K562 (cell line): ENCODE data around the gene ATP9B. TPM values are rescaled to one million over a fixed set of nuclear protein-coding genes. Genes with fewer than 3 reads are reported as not detected.

Experiments
- ATAC-seq: fragments of 200-7000 bp; cut with Tn5 transposase; 3 replicates; pipeline ENCODE4 v1.9.1; 2020; ENCODE audit warnings: moderate library complexity
- BruUV-seq: library from RNA; stranded (reverse); fragments of 400-500 nt; replicated peaks from 2 replicates; lab custom pipeline; 2021; lab: Mats Ljungman, UMichigan
- CTCF ChIA-PET: fragments of 300-600 bp; formaldehyde crosslinking; extraction: SDS; loops from one replicate; lab custom pipeline; 2021; ENCODE audit warnings: low intra/inter-chr PET ratio; lab: Yijun Ruan, JAX
- POLR2A ChIA-PET: fragments of 300-600, 350-650 bp; sonication (Branson Sonifier 250); formaldehyde crosslinking; extraction: SDS; loops from one replicate; lab custom pipeline; 2021; ENCODE audit warnings: antibody characterized with exemption, inconsistent platforms; lab: Yijun Ruan, JAX
- DNase-seq, 4 experiments: peaks; one replicate each; pipeline versions ENCODE4 v3.0.0 to v3.0.0-alpha.2; 2011 to 2018; ENCODE audit warnings: low spot score in 3 of 4, mixed read lengths in 3 of 4; ENCODE audit errors: extremely low read depth in 1 of 4
- FAIRE-seq: peaks from 2 replicates; lab custom pipeline; 2011; peaks lifted over from hg19 to GRCh38; lab: Jason Lieb, UNC
- H2AFZ ChIP-seq: 2 replicates; pipeline ENCODE4 v1.6.0; 2011; ENCODE audit warnings: low read depth, low read length, control low read depth, inconsistent platforms
- H3K27ac ChIP-seq: fragments of 200-600 bp; 3 replicates; pipeline ENCODE4 v1.8.0; 2011; ENCODE audit warnings: low read depth, mild to moderate bottlenecking, control low read depth, inconsistent platforms, low read length, moderate library complexity, mixed read lengths; ENCODE audit errors: extremely low read depth
- H3K27me3 ChIP-seq, 2 experiments: fragments of 300-600 bp in 1 of 2; 2 replicates in 1 of 2; 3 replicates in 1 of 2; pipeline versions ENCODE4 v1.6.0 to v1.8.0; 2011; ENCODE audit warnings: inconsistent platforms in 2 of 2, low read length in 2 of 2, mild to moderate bottlenecking in 1 of 2, mixed read lengths in 1 of 2, moderate library complexity in 1 of 2; ENCODE audit not compliant: control insufficient read depth in 2 of 2, insufficient read depth in 2 of 2
- H3K36me3 ChIP-seq: fragments of 300-600 bp; 3 replicates; pipeline ENCODE4 v1.8.0; 2011; ENCODE audit warnings: mild to moderate bottlenecking, low read length, inconsistent platforms; ENCODE audit not compliant: control insufficient read depth, insufficient read depth
- H3K4me1 ChIP-seq, 2 experiments: fragments of 200-600 bp in 1 of 2; replicated peaks in 1 of 2; 2 replicates in 1 of 2; 3 replicates in 1 of 2; pipeline versions ENCODE4 v1.5.1 to v1.8.0; 2011; ENCODE audit warnings: inconsistent platforms in 2 of 2, low read length in 2 of 2, mild to moderate bottlenecking in 1 of 2, mixed read lengths in 1 of 2, moderate library complexity in 1 of 2; ENCODE audit not compliant: control insufficient read depth in 2 of 2, insufficient read depth in 2 of 2
- H3K4me2 ChIP-seq: 2 replicates; pipeline ENCODE4 v1.6.1; 2011; ENCODE audit warnings: low read length, control low read depth, inconsistent platforms, mixed read lengths; ENCODE audit not compliant: insufficient read depth
- H3K4me3 ChIP-seq: fragments of 200-600 bp; sonication (generic), shearing (Covaris generic); 2 replicates; pipeline ENCODE4 v1.5.1; 2016; ENCODE audit warnings: control low read depth, inconsistent platforms
- H3K79me2 ChIP-seq: fragments of 200-600 bp; 3 replicates; pipeline ENCODE4 v1.8.0; 2011; ENCODE audit warnings: low read length, inconsistent platforms; ENCODE audit not compliant: control insufficient read depth, insufficient read depth
- H3K9ac ChIP-seq, 2 experiments: 2 replicates each; pipeline versions ENCODE4 v1.6.0 to v1.6.1; 2011; ENCODE audit warnings: low read depth in 2 of 2, low read length in 2 of 2, control low read depth in 1 of 2, inconsistent platforms in 1 of 2, mild to moderate bottlenecking in 1 of 2, mixed read lengths in 1 of 2; ENCODE audit not compliant: insufficient read depth in 1 of 2
- H3K9me1 ChIP-seq: one replicate; pipeline ENCODE4 v1.6.0; 2011; ENCODE audit warnings: inconsistent platforms, mild to moderate bottlenecking, low read length, moderate library complexity; ENCODE audit not compliant: control insufficient read depth, insufficient read depth
- H3K9me3 ChIP-seq: replicated peaks from 2 replicates; pipeline ENCODE4 v1.5.1; 2011; ENCODE audit warnings: low read depth, low read length, inconsistent platforms; ENCODE audit not compliant: control insufficient read depth, insufficient read depth
- H4K20me1 ChIP-seq: replicated peaks from 2 replicates; pipeline ENCODE4 v1.6.1; 2011; ENCODE audit warnings: low read length, inconsistent platforms, mixed read lengths; ENCODE audit not compliant: control insufficient read depth, insufficient read depth
- ATF3 ChIP-seq, 2 experiments: fragments of 450-650 bp in 1 of 2; sonication (generic) in 1 of 2; formaldehyde crosslinking in 1 of 2; IDR thresholded peaks in 1 of 2; conservative IDR thresholded peaks in 1 of 2; 2 replicates each; pipeline versions ENCODE4 v1.6.1 to v1.8.1; 2016 to 2023; ENCODE audit warnings: mild to moderate bottlenecking in 2 of 2, moderate library complexity in 2 of 2, inconsistent platforms in 1 of 2, missing genetic modification reagents in 1 of 2
- CREB3L1 ChIP-seq: fragments of 450-650 bp; IDR thresholded peaks from 2 replicates; pipeline ENCODE4 v1.6.1; 2014; ENCODE audit warnings: low read depth, mild to moderate bottlenecking, moderate library complexity, borderline replicate concordance
- HLTF ChIP-seq: fragments of 450-650 bp; IDR thresholded peaks from 2 replicates; pipeline ENCODE4 v1.6.1; 2016
- NFIX ChIP-seq: fragments of 250-450 bp; sonication (Bioruptor Pico); IDR thresholded peaks from 2 replicates; pipeline ENCODE4 v1.4.0; 2020; ENCODE audit warnings: low read depth, mild to moderate bottlenecking, moderate library complexity
- NR4A1 ChIP-seq, 2 experiments: fragments of 250-450 bp in 1 of 2; fragments of 450-650 bp in 1 of 2; sonication (Bioruptor Pico) in 1 of 2; IDR thresholded peaks; 2 replicates each; pipeline versions ENCODE4 v1.4.0 to v1.6.1; 2016 to 2020; ENCODE audit warnings: mild to moderate bottlenecking in 2 of 2, missing compliant biosample characterization in 1 of 2, missing genetic modification characterization in 1 of 2, moderate library complexity in 1 of 2
- PTBP1 ChIP-seq: fragments of 200-400 bp; formaldehyde crosslinking; IDR thresholded peaks from 2 replicates; pipeline ENCODE4 v1.6.1; 2017; ENCODE audit warnings: low read depth, low read length
- ZBTB43 ChIP-seq: sonication (generic); formaldehyde crosslinking; IDR thresholded peaks from 2 replicates; pipeline ENCODE4 v1.8.0; 2023; ENCODE audit warnings: mild to moderate bottlenecking, missing genetic modification reagents
- WGBS: fragments of 100-300 bp; shearing (Covaris generic); methylation state at CpG from one replicate; pipeline ENCODE4 v1.1.6; 2016; ENCODE audit warnings: low coverage, mixed read lengths; ENCODE audit not compliant: insufficient coverage; ENCODE audit errors: missing lambda C conversion rate; 5-methylcytosine and 5-hydroxymethylcytosine counted together
- in situ Hi-C: fragments of 300-500 bp; cut with MboI; formaldehyde crosslinking; loops from 4 replicates; pipeline ENCODE4 v1.15.0; 2018; ENCODE audit warnings: inconsistent platforms, mixed read lengths
- intact Hi-C: fragments of 100-400 bp; cut with micrococcal nuclease; formaldehyde crosslinking; loops from 2 replicates; pipeline ENCODE4 v1.14.2; 2022
- polyA plus RNA-seq, 8 experiments: library from polyadenylated mRNA; depleted of rRNA in 4 of 8; stranded (reverse) in 5 of 8; unstranded in 3 of 8; fragments of >200 nt; fragmentation: Nextera tagmentation in 2 of 8; fragmentation: Illumina TruSeq in 1 of 8; extraction: Ambion mirVana in 2 of 8; extraction: Trizol in 1 of 8; gene quantifications; 2 replicates each; pipeline versions ENCODE4 v1.2.1 to v1.2.3, GENCODE V29; 2011 to 2014; ENCODE audit warnings: inconsistent platforms in 1 of 8, missing spikeins in 1 of 8
- total RNA-seq, 7 experiments: library from RNA; depleted of rRNA in 6 of 7; stranded (reverse); fragments of >200 nt in 6 of 7; fragmentation: Illumina TruSeq in 2 of 7; extraction: Trizol in 2 of 7; gene quantifications; 2 replicates each; pipeline versions ENCODE4 v1.2.1 to v1.2.3, GENCODE V29; 2011 to 2021; ENCODE audit warnings: low replicate concordance in 1 of 7
- TF ChIP-seq, protein P1 (sequence below): IDR thresholded peaks from 2 replicates; pipeline ENCODE4 v1.6.1; 2012; ENCODE audit warnings: low read depth, low read length, improper control_type of control experiment, borderline replicate concordance

ATP9B gene
- total and polyA plus RNA-seq, 9 of the 15 experiments (the other 6 are each of a cell fraction or from before 2014, with no cell fraction given), result 0.66 to 13.2 (median 7.9) TPM

DNA sequence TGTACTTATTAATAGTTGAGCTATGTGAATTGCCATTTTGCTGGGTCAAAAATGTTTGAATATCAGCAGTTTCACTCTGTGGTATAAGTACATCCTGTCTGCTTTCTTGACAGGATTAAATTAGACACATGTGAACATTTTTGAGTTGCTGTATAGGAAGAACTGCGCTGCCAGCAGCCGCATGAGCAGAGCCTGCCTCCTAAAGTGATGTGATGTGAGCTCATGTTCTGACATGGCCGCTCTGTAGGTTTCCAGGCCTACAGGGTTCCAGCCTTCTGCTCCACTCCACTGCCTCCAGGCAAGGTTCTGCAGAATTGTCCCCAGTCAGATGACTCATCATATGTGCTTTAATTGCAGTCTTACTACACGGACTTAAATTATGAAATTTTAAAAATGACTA, 206.8 kb downstream of the ATP9B start:
- Histone ChIP-seq H3K27me3 (no peaks in the 10 kb centered on the region), H3K79me2 (no peaks in the 10 kb centered on the region), H3K4me2 (no peak overlapping the region), H4K20me1 (no peaks in the 10 kb centered on the region), H3K9me1 (no peaks in the 10 kb centered on the region), H3K9me3 (no peaks in the 10 kb centered on the region), H2AFZ (no peak overlapping the region), H3K4me1 (no peaks in the 10 kb centered on the region; a peak in 1 of 5 replicates), H3K27ac (no peak overlapping the region), H3K36me3 (no peaks in the 10 kb centered on the region), H3K4me3 (no peak overlapping the region), H3K9ac (no peak overlapping the region)
- BruUV-seq, result no TSS peak
- intact Hi-C loops, result no loop called here
- CTCF ChIA-PET, result no interaction called here
- ATAC-seq, result no peak
- POLR2A ChIA-PET, result no interaction called here
- FAIRE-seq, result no peak
- TF ChIP-seq NFIX (CRISPR knock-in tag) (no peak), ATF3 (IDR thresholded peaks at IDR 0.05) (peak; percentile 21; the same call in 1 of the 2 replicates), ATF3 (CRISPR knock-in tag; conservative IDR thresholded peaks at IDR 0.05) (no peak)
- in situ Hi-C loops, result no loop called here
- DNase-seq, result no peak
- WGBS, result 75% methylated on average over 4 of the region's 4 CpGs

GRCh38 chr18:79278896-79279295, 209.7 kb downstream of the ATP9B start:
- ATAC-seq (no peak), DNase-seq (no peak), FAIRE-seq (no peak)
- Histone ChIP-seq H3K4me1 (no peaks in the 10 kb centered on the region; a peak in 1 of 5 replicates), H3K4me2 (no peak overlapping the region), H3K79me2 (no peaks in the 10 kb centered on the region), H2AFZ (no peak overlapping the region), H4K20me1 (no peaks in the 10 kb centered on the region), H3K9me1 (no peaks in the 10 kb centered on the region), H3K27ac (no peak overlapping the region), H3K27me3 (no peaks in the 10 kb centered on the region), H3K4me3 (no peak overlapping the region), H3K36me3 (no peaks in the 10 kb centered on the region), H3K9ac (no peak overlapping the region), H3K9me3 (no peaks in the 10 kb centered on the region)
- in situ Hi-C loops (no loop called here), intact Hi-C loops (no loop called here)
- WGBS, result 75% methylated on average over 11 of the region's 11 CpGs
- ChIA-PET CTCF (no interaction called here), POLR2A (no interaction called here)
- BruUV-seq, result no TSS peak
- TF ChIP-seq HLTF (no peak), ZBTB43 (CRISPR knock-in tag) (no peak), CREB3L1 (no peak), PTBP1 (no peak), NR4A1 (CRISPR knock-in tag; IDR thresholded peaks at IDR 0.05) (no peak), NR4A1 (tag; IDR thresholded peaks at IDR 0.05) (no peak)
- TF ChIP-seq, protein P1, sequence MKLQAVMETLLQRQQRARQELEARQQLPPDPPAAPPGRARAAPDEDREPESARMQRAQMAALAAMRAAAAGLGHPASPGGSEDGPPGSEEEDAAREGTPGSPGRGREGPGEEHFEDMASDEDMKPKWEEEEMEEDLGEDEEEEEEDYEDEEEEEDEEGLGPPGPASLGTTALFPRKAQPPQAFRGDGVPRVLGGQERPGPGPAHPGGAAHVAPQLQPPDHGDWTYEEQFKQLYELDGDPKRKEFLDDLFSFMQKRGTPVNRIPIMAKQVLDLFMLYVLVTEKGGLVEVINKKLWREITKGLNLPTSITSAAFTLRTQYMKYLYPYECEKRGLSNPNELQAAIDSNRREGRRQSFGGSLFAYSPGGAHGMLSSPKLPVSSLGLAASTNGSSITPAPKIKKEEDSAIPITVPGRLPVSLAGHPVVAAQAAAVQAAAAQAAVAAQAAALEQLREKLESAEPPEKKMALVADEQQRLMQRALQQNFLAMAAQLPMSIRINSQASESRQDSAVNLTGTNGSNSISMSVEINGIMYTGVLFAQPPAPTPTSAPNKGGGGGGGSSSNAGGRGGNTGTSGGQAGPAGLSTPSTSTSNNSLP, result no peak
